HG03575 (cell line): Measurements from ENCODE around the gene EGFLAM.

Experiments used
- ATAC-seq: cut with Tn5 transposase; IDR thresholded peaks from one replicate; pipeline ENCODE4 v1.9.1; 2021; ENCODE audit not compliant: unreplicated experiment, insufficient number of reproducible peaks, low FRiP score; ENCODE audit errors: extremely low read depth

EGFLAM gene

GRCh38 chr5:38456657-38457399 lies 198.5 kb downstream of the EGFLAM start:
- no peak for ATAC-seq

- ATAC-seq, result no peak
These were observed 199.8 kb downstream of the EGFLAM start for GRCh38 chr5:38458174-38458573.

GRCh38 chr5:38462976-38463633 lies 204.7 kb downstream of the EGFLAM start:
- no peak for ATAC-seq

DNA sequence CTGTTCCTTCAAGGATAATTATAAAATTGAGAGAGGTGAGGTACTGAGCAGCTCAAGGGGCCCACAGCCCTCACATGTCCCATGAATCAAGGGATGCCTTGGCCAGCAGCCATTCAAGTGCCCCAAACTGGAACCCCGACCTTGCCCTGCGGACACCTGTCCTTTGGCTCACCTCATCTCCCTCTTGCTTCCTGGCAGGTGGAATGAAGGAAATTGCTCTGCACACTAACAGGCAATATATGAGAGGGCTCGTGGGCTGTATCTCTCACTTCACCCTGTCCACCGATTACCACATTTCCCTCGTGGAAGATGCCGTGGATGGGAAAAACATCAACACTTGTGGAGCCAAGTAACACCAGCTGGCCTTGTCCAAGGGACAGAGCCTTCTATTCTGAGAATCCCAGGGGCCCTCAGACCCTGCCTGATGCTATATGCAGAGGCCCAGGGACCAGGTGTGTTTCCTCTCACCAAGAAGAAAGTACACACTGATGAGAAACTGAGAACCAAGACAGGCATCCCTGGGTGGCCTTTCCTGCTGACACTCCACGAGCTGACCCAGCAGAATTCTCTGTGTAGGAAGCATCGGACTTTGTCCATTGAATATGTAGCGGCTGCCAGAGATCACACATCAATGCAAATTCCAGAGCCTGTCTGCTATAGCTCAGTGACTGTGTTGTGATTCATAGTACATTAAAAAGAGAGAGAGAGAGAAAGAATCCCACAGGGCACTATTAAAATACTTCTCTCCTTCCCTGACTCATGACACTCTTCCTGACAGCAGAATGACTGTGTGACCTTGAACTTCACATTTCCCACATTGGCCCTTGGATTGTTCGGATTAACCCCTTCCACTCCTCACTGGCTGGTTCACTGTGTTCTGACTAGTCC lies 205.5 kb downstream of the EGFLAM start:
- ATAC-seq, result no peak

GRCh38 chr5:38465061-38465460 lies 206.7 kb downstream of the EGFLAM start:
- no peak for ATAC-seq

DNA sequence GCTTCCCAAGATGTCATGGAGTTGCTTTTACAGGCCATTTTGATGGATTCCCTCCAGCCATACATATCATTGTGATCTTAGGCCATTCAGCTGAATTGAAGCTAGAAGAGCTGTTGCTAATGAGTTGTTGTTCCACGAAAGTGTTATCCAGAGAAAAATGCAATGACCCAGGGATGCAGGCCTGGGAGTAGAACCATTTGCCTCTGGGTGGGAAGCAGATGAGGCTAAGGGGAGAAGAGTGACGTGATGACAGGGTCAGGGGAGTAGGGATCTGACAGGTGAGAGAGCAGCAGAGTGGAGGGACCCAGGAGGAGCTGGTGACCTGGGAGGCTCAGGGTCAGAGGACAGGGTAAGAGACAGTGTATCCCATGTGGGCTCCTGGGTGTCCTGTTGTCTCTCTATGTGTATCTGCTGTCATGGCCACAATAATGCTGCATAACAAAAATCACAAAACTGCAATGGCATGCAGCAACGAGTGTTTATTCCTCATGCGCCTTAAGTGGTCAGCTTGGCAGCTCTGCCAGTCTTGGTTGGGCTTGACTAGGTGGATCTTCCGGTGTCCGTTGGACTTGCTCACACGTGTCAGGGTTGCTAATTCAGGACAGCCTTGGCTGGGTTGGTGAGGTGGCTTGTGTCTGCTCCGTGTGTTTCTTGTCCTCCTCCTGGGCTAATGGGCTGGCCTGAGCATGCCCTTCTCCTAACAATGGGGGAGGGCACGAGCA lies 207.5 kb downstream of the EGFLAM start:
- ATAC-seq, result no peak

DNA sequence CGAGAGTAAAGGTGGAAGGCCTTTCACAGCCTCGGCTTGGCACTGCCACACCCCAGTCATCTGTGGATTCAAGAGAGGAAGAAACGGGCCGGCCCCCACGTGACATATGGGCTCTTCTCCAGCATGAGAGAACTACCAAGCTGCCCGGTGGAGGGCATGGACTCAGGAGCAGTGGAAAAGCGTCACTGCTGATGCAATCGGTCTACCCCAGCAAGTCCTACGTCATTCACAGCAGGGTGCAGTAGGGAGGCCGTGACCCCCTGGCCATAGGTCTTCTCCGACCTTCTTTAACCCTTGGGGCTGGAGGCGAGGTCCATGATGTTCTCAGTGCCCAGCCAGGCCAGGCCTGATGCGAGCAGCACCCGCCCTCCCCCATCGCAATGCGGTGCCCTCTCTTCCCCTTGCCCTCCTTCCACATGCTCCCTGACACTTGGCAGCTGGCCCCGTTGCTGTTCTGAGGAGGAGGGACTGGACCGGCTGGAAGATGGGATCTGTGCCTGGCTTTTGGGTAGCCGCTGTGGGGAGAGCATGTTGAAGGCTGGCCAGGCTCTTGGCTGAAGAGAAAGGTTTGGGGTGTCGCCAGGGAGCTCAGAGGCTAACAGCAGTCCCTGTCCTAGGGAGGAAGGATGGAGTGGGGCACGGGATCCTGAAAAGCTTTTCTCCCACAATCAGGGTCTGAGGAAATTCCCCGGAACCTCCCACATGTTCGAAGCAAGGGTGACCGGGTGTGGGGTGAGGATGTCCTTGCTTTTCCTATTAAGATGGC lies 208.2 kb downstream of the EGFLAM start:
- ATAC-seq, result no peak

DNA sequence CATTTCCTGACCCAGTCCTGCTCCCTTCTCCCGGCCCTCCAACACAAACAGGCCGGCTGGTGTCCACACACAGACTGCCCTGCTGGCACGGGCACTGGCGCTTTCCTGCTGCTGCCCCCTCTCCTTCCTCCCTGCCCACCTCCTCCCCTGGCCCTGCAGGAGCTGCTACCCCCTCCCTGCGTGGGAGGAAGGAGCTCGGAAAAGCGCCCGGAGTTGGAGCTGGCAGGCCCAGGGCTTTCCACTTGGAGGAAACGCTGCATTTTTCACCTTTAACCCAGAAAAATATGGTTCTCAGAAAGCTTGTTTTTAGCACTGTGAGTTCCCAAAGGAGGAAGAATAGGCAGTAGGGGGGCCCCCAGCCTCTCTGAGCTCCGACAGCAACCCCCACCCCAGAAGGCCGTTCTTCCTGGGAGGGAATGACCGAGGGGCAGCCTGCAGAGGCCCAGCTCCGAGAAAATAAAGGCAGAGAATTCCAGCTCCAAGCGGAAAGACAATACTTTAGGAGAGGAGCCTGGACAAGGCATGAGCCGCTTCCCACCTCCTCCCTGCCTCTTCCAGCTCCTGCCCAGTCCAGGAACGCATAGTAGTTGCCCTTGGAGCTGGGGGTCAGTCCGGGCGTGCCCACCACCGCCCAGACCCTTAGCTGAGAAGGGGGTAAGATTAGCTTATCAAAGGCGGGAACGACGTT lies 209.1 kb downstream of the EGFLAM start:
- no peak for ATAC-seq

DNA sequence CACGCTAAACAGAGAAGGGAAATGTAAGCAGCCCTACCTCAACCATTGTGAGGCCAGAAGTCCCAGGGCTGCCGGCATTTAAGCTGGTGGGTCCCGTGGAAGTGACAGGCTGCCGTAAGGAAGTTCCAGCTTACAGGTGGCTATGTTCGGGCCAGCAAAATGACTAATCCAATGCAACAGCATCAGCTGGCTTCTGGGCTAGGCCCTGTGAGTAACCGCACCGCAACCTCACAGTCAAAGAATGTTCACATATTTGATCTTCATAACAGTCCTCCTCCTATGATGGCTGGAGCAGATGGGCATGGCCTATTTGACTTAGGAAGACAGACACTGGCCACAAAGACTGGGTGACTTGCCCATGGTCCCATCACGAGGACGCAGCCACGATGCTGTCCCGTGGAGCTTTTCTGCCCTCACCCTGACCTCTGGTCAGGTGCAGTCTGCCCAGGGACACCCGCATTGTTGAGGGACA lies 209.9 kb downstream of the EGFLAM start:
- ATAC-seq, result no peak

DNA sequence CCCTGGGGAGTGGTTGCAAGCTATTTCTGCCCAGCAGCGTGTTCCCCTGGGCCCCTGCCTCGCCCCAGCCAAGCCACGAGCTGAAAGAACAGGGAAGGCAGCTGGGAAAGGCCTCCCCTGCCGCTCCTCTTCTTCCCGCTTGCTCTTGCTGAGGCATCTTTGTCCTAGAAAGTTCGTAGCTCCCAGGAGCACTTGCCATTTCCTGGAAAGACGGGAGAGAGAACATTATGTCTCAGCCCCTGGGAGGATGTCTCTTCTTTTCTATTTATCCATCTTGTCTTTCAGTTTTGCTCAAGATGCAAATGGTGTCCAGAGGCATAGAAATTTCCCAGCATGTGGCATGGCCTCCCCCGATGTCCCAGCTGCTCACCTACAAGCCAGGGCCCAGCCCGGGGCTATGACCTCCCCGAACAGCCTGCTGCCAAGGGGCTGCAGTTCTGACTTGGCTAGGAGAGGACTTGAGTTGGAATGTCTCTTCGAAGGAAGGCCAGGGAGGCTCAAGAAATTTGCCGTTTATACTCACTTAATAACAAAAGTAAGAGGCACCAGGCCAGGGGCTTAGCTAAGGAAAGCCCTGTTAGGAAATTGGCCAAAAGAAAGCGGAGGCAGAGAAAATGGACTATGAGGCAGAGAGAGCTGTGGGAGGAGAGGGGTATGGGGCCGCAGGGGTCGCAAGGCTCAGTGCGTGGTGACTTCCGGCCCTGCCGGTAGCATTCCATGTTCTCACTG lies 210.8 kb downstream of the EGFLAM start:
- ATAC-seq, result no peak

GRCh38 chr5:38469707-38470267 lies 211.4 kb downstream of the EGFLAM start:
- ATAC-seq, result no peak

DNA sequence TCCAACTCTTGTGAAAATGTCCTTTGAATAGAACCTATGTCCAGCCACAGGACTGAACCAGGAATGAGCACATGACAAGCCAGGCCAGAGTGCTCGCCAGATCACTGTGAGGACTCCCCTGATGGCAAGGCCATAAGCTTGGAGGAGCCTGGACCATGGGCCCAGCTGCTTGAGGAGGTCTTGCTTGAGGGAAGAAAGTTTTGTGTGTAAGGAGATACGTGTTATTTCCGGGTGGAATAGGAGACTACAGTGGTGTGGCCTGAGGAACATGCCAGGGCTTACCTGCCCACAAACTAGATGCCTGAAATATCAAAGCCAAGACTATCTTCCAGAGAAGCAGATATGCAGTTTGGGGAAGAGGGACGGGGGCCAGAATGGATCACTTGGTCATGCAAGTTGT lies 213.3 kb downstream of the EGFLAM start:
- ATAC-seq, result no peak

- ATAC-seq, result no peak
These were observed 214.2 kb downstream of the EGFLAM start for GRCh38 chr5:38472541-38472940.

DNA sequence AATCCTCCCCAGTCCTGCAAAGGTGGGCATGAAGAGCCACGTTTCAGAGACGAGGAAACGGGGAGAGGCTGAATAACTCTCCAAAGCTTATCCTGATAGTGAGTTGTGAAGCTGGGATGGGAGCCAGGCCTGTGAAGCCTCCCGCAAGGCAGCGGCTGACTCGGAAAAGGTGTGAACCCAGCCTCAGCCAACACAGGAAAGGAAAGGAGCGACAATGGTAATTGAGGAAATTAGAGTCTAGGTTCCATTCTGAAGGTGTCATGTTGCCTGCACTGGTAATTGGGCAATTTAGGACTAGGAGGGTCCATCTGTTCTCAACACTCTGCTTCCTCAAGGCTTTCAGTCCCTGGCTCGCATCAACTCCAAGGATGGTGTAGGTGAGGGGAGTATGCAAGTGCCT lies 214.6 kb downstream of the EGFLAM start:
- no peak for ATAC-seq

- ATAC-seq, result no peak
These were observed 219.8 kb downstream of the EGFLAM start for GRCh38 chr5:38478166-38478565.

- ATAC-seq, result no peak
These were observed 220.5 kb downstream of the EGFLAM start for GRCh38 chr5:38478878-38479277.

GRCh38 chr5:38479315-38479904 lies 221.1 kb downstream of the EGFLAM start:
- no peak for ATAC-seq
